ENCODE measurements around the gene DMD.

The DMD gene

GRCh38 chrX:31570658-31571057 lies 1640.7 kb downstream of the DMD start:
- no peak for DNase-seq

- no peak for DNase-seq
Measured at GRCh38 chrX:31563792-31564191, 1647.6 kb downstream of the DMD start.

DNA sequence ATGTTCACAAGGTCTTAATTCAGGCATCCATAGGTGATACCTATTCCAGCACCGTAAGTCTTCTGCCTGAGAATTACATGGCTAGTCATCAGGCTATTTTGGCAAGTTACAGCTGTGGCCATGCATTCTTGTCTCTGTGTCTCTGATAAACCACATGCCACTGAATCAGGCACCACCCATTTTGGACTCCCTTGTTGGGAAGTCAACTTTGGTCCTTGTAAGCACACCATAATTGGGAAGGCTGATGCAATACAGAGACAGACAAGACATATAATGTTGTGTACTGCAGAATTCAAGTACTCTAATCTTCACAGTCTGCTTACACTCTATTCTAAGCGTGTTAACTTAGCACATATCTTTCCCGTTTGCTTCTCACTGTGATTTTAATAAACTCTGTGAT lies 1655.8 kb downstream of the DMD start:
- no peak for DNase-seq

GRCh38 chrX:31551913-31552312 lies 1659.4 kb downstream of the DMD start:
- no peak for DNase-seq

DNA sequence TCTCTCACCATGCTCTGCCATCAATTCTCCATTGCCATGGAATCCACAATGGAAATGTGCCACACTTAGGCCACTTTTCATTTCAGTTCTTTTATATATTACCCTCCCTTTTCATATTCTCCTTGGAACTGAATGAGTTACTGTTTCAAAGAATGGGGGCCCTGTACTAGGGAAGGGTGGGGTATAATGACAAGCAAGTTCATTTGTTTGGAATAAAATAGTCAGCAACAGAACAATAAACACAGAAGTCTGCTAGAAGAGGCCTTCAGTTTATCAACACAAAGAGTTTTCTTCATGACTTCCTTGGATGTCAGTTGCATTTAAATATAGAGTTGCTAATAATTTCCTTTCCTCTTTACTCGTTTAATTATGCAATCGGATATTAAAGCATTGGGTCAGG lies 1661.2 kb downstream of the DMD start:
- DNase-seq = no peak

GRCh38 chrX:31547816-31548215 lies 1663.5 kb downstream of the DMD start:
- DNase-seq = no peak

DNA sequence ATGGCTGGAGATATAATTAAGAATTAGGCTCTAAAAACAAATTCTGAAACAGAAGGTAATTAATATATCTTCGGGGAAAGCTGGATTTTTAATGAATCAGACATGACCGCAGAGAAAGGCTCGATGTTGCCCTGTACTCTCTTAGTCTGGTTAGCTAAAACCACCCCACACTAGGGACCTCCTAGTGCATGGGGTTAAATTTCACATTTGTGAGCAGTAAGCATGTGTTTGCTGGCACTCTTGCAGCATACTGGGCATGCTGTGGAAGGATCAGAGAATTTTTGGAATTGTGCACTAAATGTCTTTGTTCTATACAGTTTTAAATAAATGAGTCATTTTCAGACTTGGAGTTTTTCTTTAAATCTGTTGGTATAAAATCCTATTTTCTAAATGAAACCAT lies 1663.9 kb downstream of the DMD start:
- no peak for DNase-seq

DNA sequence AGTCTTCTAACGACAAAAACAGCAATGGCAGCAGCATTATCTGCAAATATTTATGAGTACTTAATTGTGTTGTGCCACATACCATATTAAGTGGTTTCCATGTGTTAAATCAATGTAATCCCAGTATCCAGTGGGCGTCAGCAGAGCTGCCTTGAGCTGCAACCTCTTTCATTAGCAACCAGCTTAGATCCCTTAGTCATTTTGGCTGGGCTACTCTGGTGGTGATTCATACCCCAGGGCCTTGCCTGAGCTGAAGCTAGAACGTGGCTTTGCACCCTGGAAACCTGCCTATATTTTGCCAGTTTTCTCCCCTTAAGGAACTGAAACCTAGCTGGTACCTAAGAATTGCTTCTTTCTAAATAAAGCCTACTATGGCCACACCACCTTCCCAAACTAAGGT lies 1665.2 kb downstream of the DMD start:
- DNase-seq = no peak

GRCh38 chrX:31545726-31546125 lies 1665.6 kb downstream of the DMD start:
- DNase-seq = no peak

DNA sequence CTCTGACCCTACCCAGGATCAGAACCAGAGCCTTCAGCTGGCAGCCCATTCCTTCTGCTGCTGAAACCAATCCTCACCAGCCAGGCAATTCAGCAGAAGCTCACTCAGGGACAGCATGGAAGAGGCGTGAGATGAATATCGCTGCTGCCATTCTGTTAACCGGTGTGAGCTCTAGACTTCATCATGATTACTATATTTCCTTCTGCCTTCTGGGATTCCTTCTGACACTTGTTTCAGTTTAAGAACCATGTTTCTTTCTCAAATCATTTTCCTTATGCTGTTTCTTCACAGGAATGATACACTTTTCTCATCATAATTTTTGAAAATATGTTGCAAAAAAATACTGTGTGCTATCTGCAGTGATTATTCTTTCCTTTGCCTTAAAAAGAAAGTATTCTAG lies 1666.2 kb downstream of the DMD start:
- no peak for DNase-seq

DNA sequence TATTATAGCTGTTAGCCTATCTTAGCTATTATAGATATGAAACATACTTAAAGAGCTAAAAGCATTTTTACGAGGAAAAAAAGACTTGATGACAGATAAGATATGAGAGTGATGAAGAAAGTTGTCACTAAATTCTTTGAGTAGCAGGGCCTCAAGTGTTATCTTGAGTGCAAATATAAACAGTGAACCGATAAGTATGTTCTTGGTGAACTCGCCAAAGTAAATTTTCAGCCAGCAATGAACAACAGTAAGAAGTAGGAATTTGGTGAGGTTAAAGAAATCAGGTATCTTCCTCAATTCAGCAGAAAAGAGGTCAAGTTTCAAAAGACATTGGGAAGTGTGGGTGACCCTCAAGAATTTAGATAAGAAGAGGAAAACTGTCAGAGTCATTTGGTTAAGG lies 1667.7 kb downstream of the DMD start:
- no peak for DNase-seq

- DNase-seq = no peak
Measured at GRCh38 chrX:31542566-31542965, 1668.8 kb downstream of the DMD start.

- DNase-seq = no peak
Measured at GRCh38 chrX:31540313-31540712, 1671.0 kb downstream of the DMD start.

DNA sequence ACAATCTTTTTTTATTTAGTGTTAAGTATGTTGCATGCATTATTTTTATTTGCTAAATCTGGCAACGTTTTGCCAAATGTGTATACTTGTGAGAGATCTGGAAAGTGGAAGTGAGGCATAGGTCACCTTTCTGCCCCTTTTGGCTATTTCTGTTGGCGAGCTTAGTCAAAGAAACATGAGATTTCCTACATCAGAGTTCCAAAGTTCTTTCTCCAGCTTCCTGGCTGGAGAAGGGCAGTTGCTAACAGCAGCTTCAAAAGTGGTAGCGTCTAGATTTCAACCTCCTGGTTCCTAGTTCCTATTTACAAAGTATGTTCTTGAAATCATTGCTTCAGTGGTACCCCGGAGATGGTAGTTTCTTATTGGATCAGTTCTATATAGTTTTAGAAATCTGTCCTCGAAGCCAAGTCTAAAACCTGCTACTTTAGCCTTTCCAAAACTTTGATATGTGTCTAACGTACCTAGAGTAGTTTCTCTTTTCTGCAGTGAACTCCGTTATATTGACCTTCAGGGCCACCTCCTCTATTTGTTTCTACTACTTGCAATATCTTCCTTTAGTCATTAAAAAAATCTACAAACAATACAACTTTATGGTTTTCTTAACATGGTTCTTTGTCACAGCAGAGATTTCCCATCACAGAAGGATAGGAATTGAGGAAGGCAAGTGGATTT lies 1683.8 kb downstream of the DMD start:
- DNase-seq = no peak

GRCh38 chrX:31523884-31524536 lies 1687.3 kb downstream of the DMD start:
- DNase-seq = no peak

GRCh38 chrX:31522760-31523159 lies 1688.6 kb downstream of the DMD start:
- DNase-seq = no peak

- no peak for DNase-seq
Measured at GRCh38 chrX:31521941-31522340, 1689.4 kb downstream of the DMD start.

GRCh38 chrX:31516527-31516926 lies 1694.8 kb downstream of the DMD start:
- DNase-seq = no peak

DNA sequence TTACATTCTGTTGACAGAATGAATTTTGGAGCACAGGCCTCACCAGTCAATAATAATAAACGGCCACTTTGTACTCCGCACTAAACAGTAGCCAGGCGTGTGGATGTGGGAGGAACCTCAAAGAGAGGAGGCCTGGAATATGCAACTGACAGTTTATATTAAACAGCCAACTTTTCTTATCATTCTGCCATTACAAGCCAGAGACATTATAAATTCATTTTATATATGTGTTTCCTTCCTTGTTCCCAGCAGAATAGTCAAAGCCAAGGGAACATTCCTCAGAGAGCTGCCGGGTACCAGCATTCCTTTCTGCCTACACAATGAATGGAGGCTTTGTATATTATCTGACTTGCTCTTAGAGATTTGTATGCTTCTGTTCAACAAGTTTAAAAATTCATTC lies 1703.0 kb downstream of the DMD start:
- no peak for DNase-seq

GRCh38 chrX:31506928-31507327 lies 1704.4 kb downstream of the DMD start:
- DNase-seq = no peak

GRCh38 chrX:31506360-31506759 lies 1705.0 kb downstream of the DMD start:
- DNase-seq = no peak

DNA sequence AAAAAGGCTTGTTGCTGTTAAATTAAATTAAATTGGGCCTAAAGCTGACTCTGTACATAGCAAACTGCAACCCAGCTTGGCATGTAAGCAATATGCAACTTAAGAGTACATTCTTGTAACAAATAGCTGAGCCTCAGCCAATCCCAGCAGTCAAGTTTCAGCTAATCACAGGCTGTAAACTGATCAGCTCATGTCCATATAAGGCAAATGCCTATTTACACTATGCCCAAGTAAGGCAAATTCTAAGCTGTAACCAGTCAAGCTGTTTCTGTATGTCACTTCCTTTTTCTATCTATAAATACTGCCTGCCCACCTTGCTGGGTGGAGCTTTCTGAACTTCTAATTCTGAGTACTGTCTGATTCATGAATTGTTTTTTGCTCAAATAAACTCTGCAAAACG lies 1710.4 kb downstream of the DMD start:
- DNase-seq = no peak

GRCh38 chrX:31499109-31499508 lies 1712.2 kb downstream of the DMD start:
- no peak for DNase-seq

DNA sequence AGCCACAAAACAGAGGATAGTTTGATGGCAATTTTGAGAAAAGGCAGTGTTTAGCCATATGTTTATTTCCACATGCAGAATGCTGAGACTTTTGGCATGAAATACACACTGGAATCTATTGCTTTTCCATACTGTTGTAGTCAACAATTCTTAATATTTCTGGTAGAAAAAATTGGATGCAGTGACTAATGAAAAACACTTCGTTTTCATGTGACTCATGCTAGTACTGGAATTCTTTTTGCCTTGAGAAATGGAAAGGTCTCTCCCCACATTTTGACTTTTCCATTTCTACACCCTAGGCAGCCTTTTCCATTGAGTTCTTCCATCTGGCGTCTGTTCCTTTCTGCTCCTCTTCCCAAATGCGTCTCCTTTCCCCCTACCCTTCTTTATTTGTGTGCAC lies 1714.3 kb downstream of the DMD start:
- no peak for DNase-seq

- no peak for DNase-seq
Measured at GRCh38 chrX:31487951-31488350, 1723.4 kb downstream of the DMD start.
